SH-SY5Y (cell line): Measurements from ENCODE around the gene OSBPL2.

Experiments used
- GATA2 ChIP-seq: IDR thresholded peaks from 2 replicates; pipeline ENCODE4 v1.6.1; 2011; ENCODE audit warnings: mild to moderate bottlenecking, low read depth, low read length
- GATA3 ChIP-seq: IDR thresholded peaks from 2 replicates; pipeline ENCODE4 v1.6.1; 2011; ENCODE audit warnings: low read depth, mild to moderate bottlenecking, low read length, moderate library complexity

GRCh38 chr20:62297449-62298227, 59.3 kb downstream of the OSBPL2 start:
- TF ChIP-seq GATA2 (no peak), GATA3 (no peak)
